Occipital lobe (tissue), 2 donors: ENCODE data around the gene SMOC2. TPM values are rescaled to one million over a fixed set of nuclear protein-coding genes. Genes with fewer than 3 reads are reported as not detected.
"Not testable (repeated sequence)": the region's sequence is repeated elsewhere in the genome, so short reads cannot be mapped to it uniquely, and the experiment has no call there.

Source experiments
- DNase-seq: peaks from one replicate; lab custom pipeline; 2025; lab: John Stamatoyannopoulos, UW
- total RNA-seq: library from RNA; depleted of rRNA; stranded (reverse); fragments of >200 nt; gene quantifications from one replicate; pipeline ENCODE4 v1.2.3, GENCODE V29; 2014

SMOC2 gene
- total RNA-seq, 1 donor from 2014 or later: 1.2 TPM

- no peak for DNase-seq
These were observed 208.2 kb downstream of the SMOC2 start for GRCh38 chr6:168649209-168649608.

- DNase-seq: no peak
These were observed 209.7 kb downstream of the SMOC2 start for GRCh38 chr6:168650671-168651111.

- no peak for DNase-seq
These were observed 214.6 kb downstream of the SMOC2 start for GRCh38 chr6:168655462-168656152.

GRCh38 chr6:168658059-168658458 lies 217.1 kb downstream of the SMOC2 start:
- DNase-seq: no peak

GRCh38 chr6:168660400-168660945 lies 219.5 kb downstream of the SMOC2 start:
- no peak for DNase-seq

GRCh38 chr6:168662301-168662936 lies 221.4 kb downstream of the SMOC2 start:
- no peak for DNase-seq

- no peak for DNase-seq
These were observed 222.1 kb downstream of the SMOC2 start for GRCh38 chr6:168663041-168663440.

GRCh38 chr6:168664956-168665355 lies 224.0 kb downstream of the SMOC2 start:
- no peak for DNase-seq

- no peak for DNase-seq
These were observed 225.2 kb downstream of the SMOC2 start for GRCh38 chr6:168666170-168666569.

- DNase-seq: no peak
These were observed 225.9 kb downstream of the SMOC2 start for GRCh38 chr6:168666699-168667427.

GRCh38 chr6:168667428-168667805 lies 226.4 kb downstream of the SMOC2 start:
- DNase-seq: no peak

- DNase-seq: no peak
These were observed 229.5 kb downstream of the SMOC2 start for GRCh38 chr6:168670401-168670985.

- no peak for DNase-seq
These were observed 230.3 kb downstream of the SMOC2 start for GRCh38 chr6:168671028-168671862.

GRCh38 chr6:168671863-168672546 lies 231.0 kb downstream of the SMOC2 start:
- no peak for DNase-seq

- no peak for DNase-seq
These were observed 233.6 kb downstream of the SMOC2 start for GRCh38 chr6:168674595-168674994.

- DNase-seq: no peak
These were observed 234.4 kb downstream of the SMOC2 start for GRCh38 chr6:168675375-168675774.

GRCh38 chr6:168675933-168676551 lies 235.1 kb downstream of the SMOC2 start:
- no peak for DNase-seq

- DNase-seq: no peak
These were observed 235.8 kb downstream of the SMOC2 start for GRCh38 chr6:168676552-168677322.

- DNase-seq: not testable (repeated sequence)
These were observed 236.4 kb downstream of the SMOC2 start for GRCh38 chr6:168677323-168677781.
